AG20443 (cell line): ENCODE measurements around the gene ZNF213.
"Not testable (repeated sequence)": the region's sequence is repeated elsewhere in the genome, so short reads cannot be mapped to it uniquely, and the experiment has no call there.

Source experiments
- DNase-seq: peaks from one replicate; pipeline ENCODE4 v3.0.0; 2012; ENCODE audit warnings: low spot score, mixed read lengths

The ZNF213 gene

DNA sequence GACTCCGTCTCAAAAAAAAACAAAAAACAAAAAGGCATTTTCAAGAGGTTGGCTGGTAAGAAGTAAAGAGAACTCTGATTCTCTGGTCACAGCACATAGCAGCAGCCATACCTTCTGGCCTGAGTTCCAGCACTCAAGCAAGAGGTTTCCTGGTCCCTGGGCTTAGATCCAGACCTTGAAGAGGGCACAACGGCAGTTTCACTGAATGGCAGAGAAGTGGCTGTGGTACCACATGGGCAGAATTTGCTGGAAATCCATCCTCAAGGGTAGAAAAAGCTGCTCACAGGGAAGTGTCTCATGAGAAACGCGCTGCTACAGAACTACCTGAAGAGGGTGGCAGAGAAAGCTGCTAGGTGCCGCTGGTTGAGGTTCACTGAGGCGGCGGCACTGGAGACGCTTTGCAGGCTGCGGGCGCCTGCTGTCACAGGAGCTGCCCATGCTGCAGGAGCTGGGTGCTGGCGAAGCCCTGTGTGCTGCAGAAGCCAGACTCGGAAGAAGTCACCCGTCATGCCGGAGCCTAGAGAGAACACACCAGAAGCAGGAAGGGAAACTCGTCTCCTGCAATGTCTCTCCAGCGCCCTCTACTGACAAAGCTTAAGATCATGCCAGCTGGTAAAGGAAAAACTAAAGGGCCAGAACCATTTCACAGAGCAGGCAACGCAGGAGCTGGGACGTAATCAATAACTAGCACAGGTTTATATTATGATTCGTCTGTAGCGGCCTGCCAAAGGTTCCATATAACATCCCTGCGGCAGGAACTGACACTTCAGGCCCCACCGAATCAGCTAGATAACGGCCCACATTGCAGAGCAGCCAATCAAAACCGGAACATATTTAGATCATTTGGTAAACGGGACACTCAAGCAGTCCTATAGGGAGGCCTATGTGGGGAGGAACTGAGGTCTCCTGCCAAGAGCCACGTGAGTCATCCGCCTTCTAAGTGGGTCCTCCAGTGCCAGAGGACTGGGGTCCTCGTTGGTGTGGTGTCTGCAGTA, 5.4 kb upstream of the ZNF213 start:
- peak; percentile 65 for DNase-seq

DNA sequence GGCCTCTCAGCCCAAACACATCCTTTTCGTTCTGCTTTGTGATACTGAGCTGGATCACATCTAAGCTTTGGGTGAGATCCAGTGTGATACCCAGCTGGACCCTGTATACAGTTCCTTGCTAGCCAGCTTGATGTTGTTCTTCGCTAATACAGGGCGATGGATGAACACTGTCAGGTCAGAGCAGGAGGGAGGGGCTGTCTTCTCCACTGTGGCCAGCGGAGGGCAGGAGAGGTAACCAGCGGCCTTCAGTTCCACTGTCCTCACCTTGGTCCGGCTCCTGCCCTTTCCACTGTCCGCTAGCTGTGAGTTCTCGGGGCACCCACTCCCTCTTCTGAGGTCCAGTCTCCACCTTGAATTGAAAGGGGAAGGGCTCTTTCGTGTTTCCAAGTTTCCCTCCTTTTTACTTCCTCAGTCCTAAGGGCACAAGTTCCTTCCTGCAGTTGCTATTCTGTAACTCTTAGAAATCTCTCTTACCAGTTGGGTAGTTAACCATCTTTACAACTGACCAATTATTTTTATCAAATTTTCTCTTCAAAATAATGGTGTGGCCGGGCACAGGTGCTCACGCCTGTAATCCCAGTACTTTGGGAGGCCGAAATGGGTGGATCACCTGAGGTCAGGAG, 3.0 kb upstream of the ZNF213 start:
- peak; percentile 30 for DNase-seq

DNA sequence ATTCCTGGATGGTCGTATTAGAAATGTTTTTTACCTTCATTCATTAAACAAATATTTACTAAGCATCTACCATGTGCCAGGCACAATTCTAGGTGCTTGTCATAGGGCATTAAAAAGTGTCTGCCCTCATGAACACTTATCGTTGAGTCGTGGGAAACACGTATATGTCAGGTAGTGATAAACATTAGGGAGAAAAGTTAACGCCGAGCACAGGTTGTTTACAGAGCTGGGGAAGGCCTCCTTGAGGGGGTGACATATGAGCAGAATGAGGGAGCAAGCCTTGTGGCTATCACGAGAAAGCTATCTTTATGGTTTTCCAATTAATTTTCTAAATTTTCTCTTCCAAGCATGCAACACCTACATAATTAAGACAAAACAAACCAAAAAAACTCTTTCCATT, 985 bp upstream of the ZNF213 start:
- DNase-seq, result no peak

DNA sequence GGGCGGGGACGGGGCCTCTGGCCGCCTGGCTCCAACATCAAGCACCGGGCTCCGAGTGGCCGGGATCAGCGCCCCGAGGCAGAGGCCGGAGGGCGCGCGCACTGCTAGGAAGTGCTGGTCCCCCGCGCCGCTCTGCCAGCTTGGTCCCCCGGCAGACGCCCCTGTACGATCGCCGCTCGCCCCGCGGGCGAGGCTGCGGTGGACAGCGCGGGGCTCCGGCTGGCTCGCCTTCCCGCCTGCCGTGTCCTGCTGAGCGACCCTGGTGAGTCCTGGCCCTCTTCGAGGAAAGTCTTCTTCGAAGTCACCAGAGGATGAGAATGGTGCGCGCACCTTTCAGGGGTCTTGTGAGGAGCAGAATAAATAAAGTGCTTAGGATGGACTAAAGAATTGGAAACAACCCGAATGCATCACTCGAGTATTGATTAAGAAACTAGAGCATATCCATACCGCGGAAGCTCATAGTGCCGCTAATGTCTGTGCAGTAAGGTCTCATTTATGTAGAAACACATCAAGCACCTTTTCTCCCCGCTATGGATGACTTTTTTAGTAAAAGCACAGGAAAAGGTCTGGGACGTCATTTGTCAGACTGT, 392 bp downstream of the ZNF213 start:
- no peak for DNase-seq

DNA sequence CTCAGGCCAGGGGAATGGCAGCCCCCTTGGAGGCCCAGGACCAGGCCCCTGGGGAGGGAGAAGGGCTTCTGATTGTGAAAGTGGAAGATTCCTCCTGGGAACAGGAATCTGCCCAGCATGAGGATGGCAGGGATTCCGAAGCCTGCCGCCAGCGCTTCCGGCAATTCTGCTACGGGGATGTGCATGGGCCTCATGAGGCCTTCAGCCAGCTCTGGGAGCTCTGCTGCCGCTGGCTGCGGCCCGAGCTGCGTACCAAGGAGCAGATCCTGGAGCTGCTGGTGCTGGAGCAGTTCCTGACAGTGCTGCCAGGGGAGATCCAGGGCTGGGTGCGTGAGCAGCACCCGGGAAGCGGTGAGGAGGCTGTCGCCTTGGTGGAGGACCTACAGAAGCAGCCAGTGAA, 2.4 kb downstream of the ZNF213 start:
- DNase-seq, result no peak

DNA sequence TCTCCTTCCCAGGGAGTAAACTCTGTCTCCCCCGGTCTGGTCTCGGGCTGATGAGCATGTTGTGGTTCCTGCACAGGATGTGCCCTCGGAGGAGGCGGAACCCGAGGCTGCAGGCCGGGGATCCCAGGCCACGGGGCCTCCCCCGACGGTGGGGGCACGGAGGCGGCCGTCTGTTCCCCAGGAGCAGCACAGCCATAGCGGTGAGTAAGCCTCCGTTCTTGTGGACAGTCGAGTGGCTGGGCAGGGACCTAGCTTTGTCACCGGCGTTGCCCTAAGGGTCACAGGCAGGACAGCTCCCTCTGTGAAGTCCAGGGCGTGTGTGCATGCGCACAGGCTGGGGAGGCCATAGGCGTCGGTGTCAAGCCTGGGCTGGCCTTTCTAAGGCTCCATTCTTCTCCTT, 3.5 kb downstream of the ZNF213 start:
- no peak for DNase-seq

DNA sequence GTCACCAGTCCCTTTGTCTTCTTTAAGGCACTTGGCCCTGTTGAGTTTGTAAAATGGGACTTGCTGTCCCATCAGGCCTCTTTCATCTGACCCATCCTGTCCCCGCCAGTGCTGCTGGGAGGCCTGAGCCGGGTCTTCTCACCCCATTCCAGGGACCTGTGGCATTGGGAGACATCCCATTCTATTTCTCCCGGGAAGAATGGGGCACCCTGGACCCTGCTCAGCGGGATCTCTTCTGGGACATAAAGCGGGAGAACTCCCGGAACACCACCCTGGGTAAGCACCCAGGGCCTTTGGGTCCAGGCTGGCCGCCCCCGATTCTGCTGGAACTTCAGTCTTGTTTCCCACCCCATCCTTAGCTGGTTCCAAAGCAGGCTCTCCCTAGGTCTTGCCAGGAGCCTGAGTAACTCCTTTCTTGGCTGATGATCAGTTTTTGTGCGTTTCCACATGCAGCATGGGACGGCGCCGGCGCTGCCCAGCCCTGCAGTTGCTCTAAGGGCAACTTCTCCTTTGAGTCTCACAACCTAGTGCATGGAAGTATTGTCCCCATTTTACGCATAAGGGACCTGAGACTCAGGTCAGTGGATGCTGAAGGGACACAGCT, 4.1 kb downstream of the ZNF213 start:
- no peak for DNase-seq

DNA sequence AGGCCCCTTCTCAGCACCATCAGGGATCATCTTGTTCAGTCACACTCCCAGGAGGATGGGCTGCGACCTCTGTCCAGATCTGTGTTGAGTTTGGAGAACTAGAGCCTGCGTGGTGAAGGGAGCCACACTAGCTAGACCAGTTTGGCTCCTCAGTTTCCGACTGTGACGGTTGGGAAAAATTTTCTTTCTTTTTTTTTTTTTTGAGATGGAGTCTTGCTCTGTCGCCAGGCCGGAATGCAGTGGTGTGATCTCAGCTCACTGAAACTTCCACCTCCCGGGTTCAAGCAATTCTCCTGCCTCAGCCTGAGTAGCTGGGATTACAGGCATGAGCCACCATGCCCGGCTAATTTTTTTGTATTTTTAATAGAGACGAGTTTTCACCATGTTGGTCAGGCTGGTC, 4.7 kb downstream of the ZNF213 start:
- DNase-seq, result not testable (repeated sequence)

DNA sequence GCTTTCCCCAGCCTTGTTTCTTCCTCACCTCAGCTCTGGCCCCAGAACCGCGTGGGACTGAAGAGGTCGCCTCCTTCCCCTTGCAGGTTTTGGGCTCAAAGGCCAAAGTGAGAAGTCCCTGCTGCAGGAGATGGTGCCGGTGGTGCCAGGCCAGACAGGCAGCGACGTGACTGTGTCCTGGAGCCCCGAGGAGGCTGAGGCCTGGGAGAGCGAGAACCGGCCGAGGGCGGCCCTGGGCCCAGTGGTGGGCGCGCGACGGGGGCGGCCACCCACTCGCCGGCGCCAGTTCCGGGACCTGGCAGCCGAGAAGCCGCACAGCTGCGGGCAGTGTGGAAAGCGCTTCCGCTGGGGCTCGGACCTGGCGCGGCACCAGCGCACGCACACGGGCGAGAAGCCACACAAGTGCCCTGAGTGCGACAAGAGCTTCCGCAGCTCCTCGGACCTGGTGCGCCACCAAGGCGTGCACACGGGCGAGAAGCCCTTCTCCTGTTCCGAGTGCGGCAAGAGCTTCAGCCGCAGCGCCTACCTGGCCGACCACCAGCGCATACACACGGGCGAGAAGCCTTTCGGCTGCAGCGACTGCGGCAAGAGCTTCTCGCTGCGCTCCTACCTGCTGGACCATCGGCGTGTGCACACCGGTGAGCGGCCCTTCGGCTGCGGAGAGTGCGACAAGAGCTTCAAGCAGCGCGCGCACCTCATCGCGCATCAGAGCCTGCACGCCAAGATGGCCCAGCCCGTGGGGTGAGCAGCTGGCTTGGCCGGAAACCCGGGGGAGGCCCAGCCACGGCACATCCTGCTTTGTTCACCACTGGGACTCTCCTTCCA, 6.0 kb downstream of the ZNF213 start:
- DNase-seq, result no peak

DNA sequence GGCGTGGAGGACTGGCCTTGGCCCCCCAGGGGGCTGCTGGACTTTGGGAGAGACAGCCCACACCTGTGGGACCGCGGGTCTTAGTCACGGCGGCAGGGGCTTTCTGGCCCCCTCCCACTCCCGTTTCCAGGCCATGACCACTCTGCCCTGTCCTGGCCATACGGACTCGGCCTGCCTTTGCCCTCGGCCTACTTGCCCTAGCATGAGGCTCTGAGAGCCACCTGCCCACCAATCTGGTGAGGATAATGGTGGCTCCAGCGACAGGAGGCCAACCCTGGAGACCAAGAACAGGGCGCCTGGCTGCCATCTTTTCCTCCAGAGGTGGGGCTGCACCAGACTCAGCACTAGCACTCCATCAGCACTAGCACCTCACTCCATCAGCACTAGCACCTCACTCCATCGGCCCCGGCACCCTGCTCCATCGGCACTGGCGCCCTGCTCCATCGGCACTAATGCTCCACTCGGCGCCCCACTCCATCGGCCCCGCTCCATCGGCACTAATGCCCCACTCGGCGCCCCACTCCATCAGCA, 7.0 kb downstream of the ZNF213 start:
- DNase-seq, result no peak

DNA sequence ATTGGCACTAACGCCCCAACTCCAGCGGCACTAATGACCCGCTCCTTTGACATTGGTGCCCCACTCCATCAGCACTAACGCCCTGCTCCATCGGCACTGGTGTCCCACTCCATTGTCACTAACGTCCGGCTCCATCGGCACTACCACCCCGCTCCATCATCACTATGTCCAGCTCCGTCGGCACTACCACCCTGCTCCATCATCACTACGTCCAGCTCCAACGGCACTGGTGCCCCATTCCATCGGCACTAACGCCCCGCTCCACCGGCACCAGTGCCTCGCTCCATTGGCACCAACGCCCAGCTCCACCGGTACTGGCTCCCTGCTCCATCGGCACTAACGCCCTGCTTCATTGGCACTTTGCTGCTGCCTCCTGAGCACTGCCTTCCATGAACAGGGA, 7.5 kb downstream of the ZNF213 start:
- no peak for DNase-seq

DNA sequence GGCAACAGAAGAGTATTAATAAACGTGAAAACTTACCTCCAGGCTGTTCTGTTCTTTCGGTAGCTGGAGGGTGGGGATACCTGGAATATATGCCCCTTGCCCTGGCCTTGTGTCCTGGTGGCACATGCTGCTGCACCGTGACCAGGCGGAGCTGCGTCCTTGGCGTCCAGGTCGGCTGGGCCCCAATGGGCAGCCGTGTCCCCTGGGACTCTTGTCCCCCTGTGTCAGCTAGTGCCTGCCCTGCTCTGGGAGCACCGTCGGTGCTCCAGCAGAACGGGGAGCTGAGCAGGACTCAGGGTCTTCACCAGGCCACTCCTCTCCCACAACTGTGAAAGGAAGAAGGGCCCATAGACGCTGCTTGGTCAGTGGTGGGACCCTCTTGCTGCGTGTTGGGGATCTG, 7.9 kb downstream of the ZNF213 start:
- DNase-seq, result no peak

DNA sequence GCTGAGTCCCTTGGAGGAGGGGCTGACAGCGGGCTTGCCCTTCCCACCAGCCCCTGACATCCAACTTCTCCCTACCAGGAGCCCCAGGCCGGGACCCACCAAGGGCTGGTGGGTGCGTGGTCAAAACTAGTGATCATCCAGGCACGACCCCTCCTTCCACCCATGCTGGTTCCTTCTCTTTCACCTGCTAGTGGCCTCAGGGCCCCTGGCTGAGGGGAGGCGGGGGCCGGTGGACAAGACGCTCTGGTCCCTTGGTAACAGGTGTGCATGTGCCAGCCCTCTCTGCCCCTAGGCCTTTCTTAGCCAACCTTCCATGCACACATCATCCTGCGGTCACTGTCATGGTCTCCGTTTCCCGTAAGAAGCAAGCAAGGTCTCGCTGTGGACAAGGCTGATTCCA, 8.4 kb downstream of the ZNF213 start:
- no peak for DNase-seq

DNA sequence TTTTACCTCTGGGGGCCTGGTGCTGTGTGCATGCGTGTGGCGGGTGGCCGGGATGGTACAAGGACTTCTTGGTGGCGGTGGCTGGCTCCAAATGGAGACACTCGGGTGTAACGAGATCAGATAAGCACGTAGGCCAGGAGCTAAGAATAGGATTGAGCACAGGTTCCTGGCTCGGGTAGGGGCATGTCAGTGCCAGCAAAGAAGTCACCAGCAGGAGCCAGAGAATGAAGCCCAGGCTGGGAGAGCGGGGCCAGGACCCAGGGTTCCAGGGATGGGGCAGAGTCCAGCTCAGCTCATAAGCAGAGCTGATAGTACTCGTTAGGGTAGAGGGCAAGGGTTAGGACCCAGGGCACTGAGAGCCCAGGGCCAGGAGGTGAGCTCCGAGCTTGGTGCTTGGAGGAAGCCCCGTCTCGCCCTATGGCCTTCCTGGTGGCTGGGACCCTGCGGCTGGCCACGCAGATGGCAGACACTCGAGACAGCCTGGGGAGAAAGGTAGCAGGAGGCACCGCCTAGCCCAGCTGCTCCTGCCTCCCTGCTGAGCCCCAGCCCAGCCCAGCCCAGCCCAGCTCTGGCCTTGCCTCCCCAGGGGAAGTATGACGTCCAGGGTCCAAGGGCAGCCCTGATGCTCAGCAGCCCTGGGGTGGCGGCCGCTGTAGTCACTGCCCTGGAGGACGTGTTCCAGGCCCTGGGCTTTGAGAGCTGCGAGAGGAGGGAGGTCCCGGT, 8.9 kb downstream of the ZNF213 start:
- no peak for DNase-seq

DNA sequence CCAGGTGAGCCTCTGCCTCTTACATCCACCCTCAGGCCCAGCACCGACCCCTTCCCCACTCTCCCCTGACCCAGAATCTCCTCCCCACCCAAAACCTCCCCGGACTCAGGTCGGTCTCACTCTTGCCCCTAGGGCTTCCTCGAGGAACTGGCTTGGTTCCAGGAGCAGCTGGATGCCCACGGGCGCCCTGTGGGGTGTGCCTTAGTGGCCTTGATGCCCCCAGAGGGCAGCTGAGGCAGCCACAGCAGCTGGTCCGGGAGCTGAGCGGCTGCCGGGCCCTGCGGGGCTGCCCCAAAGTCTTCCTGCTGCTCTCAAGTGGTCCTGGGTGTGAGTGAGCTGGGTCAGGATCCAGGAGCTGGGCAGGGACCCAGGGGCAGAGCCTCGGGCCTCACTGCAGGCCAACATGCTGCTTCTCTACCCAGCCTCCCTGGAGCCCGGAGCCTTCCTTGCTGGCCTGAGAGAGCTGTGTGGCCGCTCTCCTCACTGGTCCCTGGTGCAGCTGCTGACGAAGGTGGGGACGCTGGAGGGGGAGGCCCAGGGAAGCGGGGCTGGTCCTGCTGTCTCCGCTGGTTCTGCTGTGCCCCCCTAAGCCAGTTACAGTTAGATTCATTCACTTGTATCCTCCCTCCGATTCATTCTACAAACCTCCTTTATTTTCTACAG, 9.6 kb downstream of the ZNF213 start:
- DNase-seq, result no peak

DNA sequence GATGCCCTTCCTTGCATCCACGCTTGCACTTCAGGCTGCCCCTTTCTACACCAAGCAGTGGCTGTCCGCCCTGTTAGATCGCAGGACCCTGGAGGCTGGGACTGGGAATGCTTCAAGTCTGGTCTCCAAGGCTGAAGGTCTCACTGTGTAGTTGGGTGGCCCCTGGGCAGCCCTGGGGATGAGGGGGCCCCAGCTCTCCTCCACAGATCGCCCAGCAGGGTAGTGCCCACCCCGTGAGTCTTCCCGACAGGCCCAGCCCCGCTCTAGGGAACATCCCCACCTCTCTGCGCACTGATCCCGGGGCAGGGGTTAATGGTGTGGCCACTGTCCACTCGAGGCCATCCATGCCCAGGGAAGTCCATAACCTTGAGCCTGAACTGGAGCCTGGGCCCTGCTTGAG, 10.3 kb downstream of the ZNF213 start:
- DNase-seq, result no peak

DNA sequence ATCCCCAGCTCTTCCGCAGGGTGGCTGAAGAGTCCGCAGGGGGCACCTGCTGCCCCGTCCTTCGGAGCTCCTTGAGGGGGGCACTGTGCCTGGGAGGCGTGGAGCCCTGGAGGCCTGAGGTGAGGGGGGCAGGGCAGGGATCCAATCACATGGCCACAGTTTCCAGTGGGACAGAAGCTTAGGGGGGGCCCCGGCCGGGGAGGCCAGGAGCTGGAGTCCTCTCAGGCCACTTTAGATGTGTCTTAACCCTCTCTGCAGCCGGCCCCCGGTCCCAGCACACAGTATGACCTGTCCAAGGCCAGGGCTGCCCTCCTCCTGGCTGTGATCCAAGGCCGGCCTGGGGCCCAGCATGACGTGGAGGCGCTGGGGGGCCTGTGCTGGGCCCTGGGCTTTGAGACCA, 10.8 kb downstream of the ZNF213 start:
- no peak for DNase-seq

DNA sequence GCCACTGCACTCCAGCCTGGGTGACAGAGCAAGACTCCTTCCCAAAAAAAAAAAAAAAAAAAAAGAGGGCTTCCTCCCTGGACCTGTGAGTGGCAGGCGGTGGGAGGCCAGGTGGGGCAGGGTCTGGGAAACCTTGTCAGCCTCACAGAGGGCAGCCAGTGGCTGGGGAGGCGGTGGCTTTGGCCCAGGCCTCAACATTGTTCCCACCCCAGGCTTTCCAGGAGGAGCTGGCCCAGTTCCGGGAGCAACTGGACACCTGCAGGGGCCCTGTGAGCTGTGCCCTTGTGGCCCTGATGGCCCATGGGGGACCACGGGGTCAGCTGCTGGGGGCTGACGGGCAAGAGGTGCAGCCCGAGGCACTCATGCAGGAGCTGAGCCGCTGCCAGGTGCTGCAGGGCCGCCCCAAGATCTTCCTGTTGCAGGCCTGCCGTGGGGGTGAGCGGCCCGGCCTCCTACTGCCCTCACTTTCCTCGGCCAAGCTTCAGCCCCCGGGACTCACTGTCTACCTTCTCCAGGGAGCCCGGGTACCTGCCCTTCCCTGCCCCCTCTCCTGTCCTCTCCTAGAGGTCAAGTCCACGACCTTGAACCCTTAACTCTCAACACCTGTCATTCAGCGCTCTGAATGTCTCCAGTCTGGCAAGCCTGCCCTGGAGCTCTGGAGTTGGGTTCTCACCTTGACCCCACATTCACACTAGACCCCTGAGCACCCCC, 12.4 kb downstream of the ZNF213 start:
- DNase-seq, result no peak

DNA sequence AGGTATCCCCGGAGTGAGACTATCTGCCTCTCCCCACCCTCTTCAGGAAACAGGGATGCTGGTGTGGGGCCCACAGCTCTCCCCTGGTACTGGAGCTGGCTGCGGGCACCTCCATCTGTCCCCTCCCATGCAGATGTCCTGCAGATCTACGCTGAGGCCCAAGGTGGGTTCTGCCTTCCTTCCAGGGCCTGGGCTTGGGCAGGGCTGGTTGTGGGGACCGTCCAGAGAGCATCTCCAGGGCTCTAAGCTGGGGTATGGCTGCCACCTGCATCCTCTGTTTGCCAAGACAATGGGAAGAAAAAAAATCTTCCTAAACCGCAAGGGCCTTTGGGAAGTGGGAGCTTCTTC, 12.9 kb downstream of the ZNF213 start:
- DNase-seq, result no peak
